ENCODE results near the gene CHAMP1. TPM values are rescaled to one million over a fixed set of nuclear protein-coding genes. Genes with fewer than 3 reads are reported as not detected.

The CHAMP1 gene
- total RNA-seq, 1 experiment from 2014 or later: 15.3 TPM

DNA sequence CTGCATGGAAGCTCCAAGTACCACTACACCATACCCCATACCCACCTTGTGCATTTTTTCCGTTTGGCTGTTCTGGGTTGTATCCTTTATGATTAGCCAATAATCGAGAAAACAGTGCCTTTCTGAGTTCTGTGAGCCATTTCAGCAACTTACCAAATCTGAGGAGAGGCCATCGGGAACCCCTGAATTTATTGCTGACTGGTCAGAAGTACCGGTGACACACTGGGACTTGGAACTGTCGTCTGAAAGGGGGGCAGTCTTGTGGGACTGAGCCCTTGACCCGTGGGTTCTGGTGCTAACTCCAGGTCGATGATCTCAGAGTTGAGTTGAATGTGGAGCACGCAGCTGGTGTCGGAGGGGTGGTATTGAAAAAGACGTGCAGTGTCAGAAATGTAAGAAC lies 17.9 kb upstream of the CHAMP1 start:
- no peaks in the 10 kb centered on the region for H3K4me1 ChIP-seq (ENCODE audit: control insufficient read depth, insufficient read depth, low read length)
- ATAC-seq (no peak), DNase-seq (ENCODE audit: low read depth, low spot score) (no peak)
- intact Hi-C loops (cut with micrococcal nuclease; ENCODE audit: unreplicated experiment): no loop called here
- in situ Hi-C loops (cut with HindIII; ENCODE audit: low pct_unique_long_range_greater_than_20kb, low sequenced_read_pairs): no loop called here
- ChIA-PET POLR2A (no interaction called here), CTCF (no interaction called here)
- no peak overlapping the region for H3K27ac ChIP-seq (ENCODE audit: low read length)
- H3K36me3 ChIP-seq (ENCODE audit: control insufficient read depth, insufficient read depth, low read length): no peaks in the 10 kb centered on the region
- TF ChIP-seq, protein P1, sequence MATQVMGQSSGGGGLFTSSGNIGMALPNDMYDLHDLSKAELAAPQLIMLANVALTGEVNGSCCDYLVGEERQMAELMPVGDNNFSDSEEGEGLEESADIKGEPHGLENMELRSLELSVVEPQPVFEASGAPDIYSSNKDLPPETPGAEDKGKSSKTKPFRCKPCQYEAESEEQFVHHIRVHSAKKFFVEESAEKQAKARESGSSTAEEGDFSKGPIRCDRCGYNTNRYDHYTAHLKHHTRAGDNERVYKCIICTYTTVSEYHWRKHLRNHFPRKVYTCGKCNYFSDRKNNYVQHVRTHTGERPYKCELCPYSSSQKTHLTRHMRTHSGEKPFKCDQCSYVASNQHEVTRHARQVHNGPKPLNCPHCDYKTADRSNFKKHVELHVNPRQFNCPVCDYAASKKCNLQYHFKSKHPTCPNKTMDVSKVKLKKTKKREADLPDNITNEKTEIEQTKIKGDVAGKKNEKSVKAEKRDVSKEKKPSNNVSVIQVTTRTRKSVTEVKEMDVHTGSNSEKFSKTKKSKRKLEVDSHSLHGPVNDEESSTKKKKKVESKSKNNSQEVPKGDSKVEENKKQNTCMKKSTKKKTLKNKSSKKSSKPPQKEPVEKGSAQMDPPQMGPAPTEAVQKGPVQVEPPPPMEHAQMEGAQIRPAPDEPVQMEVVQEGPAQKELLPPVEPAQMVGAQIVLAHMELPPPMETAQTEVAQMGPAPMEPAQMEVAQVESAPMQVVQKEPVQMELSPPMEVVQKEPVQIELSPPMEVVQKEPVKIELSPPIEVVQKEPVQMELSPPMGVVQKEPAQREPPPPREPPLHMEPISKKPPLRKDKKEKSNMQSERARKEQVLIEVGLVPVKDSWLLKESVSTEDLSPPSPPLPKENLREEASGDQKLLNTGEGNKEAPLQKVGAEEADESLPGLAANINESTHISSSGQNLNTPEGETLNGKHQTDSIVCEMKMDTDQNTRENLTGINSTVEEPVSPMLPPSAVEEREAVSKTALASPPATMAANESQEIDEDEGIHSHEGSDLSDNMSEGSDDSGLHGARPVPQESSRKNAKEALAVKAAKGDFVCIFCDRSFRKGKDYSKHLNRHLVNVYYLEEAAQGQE (IDR thresholded peaks at IDR 0.05; ENCODE audit: insufficient read depth in 1 of 2, low read depth in 2 of 2, low read length in 1 of 2): no peak
- TF ChIP-seq POLR2AphosphoS5 (IDR thresholded peaks at IDR 0.05; ENCODE audit: low read depth, low read length) (no peak), TCF7L2 (IDR thresholded peaks at IDR 0.05; ENCODE audit: low read depth, low read length) (no peak), SIN3A (IDR thresholded peaks at IDR 0.05; ENCODE audit: borderline replicate concordance, insufficient read depth, low read depth, low read length) (no peak)
- TF ChIP-seq, protein P2, sequence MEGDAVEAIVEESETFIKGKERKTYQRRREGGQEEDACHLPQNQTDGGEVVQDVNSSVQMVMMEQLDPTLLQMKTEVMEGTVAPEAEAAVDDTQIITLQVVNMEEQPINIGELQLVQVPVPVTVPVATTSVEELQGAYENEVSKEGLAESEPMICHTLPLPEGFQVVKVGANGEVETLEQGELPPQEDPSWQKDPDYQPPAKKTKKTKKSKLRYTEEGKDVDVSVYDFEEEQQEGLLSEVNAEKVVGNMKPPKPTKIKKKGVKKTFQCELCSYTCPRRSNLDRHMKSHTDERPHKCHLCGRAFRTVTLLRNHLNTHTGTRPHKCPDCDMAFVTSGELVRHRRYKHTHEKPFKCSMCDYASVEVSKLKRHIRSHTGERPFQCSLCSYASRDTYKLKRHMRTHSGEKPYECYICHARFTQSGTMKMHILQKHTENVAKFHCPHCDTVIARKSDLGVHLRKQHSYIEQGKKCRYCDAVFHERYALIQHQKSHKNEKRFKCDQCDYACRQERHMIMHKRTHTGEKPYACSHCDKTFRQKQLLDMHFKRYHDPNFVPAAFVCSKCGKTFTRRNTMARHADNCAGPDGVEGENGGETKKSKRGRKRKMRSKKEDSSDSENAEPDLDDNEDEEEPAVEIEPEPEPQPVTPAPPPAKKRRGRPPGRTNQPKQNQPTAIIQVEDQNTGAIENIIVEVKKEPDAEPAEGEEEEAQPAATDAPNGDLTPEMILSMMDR (IDR thresholded peaks at IDR 0.05): no peak
- no TSS peak for BruUV-seq (replicated peaks)
- no peaks in the 10 kb centered on the region for H3K27me3 ChIP-seq (ENCODE audit: control insufficient read depth, insufficient read depth, low read length)
- H3K4me3 ChIP-seq (ENCODE audit: low read depth in 2 of 2, low read length in 2 of 2): no peak overlapping the region
- H3K9me3 ChIP-seq (ENCODE audit: control insufficient read depth, insufficient read depth, low read depth, low read length): no peaks in the 10 kb centered on the region

DNA sequence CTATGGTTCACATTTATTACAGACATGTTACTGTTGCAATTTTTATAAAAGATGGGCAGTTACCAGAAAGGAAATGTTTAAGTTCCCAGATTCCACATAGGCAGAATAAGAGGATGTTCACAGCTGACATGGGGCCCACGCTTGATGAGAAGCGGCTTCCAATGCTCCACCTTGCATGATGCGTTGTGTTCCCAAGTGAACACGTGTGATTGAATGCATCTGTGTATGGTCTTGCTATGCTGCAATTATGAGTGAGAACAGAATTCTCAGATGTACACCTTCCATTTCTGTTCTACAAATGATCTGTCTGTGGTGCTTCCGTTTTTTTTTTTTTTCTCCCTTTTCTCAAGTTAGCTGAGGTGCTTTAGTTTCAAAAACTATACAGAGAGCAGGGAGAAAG lies 17.4 kb upstream of the CHAMP1 start:
- no peaks in the 10 kb centered on the region for H3K9me3 ChIP-seq (ENCODE audit: control insufficient read depth, insufficient read depth, low read depth, low read length)
- H3K36me3 ChIP-seq (ENCODE audit: control insufficient read depth, insufficient read depth, low read length): no peaks in the 10 kb centered on the region
- no peak for ATAC-seq
- in situ Hi-C loops (cut with HindIII; ENCODE audit: low pct_unique_long_range_greater_than_20kb, low sequenced_read_pairs): no loop called here
- no peak for DNase-seq (ENCODE audit: low read depth, low spot score)
- POLR2A ChIA-PET: no interaction called here
- H3K27me3 ChIP-seq (ENCODE audit: control insufficient read depth, insufficient read depth, low read length): no peaks in the 10 kb centered on the region
- CTCF ChIA-PET: no interaction called here
- no peak overlapping the region for H3K27ac ChIP-seq (ENCODE audit: low read length)
- intact Hi-C loops (cut with micrococcal nuclease; ENCODE audit: unreplicated experiment): no loop called here
- no peak for TF ChIP-seq TCF7L2 (IDR thresholded peaks at IDR 0.05; ENCODE audit: low read depth, low read length)
- TF ChIP-seq, protein P2 (IDR thresholded peaks at IDR 0.05): no peak
- no peak for TF ChIP-seq SIN3A (IDR thresholded peaks at IDR 0.05; ENCODE audit: borderline replicate concordance, insufficient read depth, low read depth, low read length)
- H3K4me3 ChIP-seq (ENCODE audit: low read depth in 2 of 2, low read length in 2 of 2): no peak overlapping the region
- TSS peak; percentile 47 for BruUV-seq (replicated peaks)
- no peaks in the 10 kb centered on the region for H3K4me1 ChIP-seq (ENCODE audit: control insufficient read depth, insufficient read depth, low read length)

All from Panc1 (cell line).